ENCODE data around the gene SFXN1.

The SFXN1 gene

GRCh38 chr5:175566697-175567096 is 88.3 kb downstream of the SFXN1 start:
- H3K36me3 ChIP-seq: no peaks in the 10 kb centered on the region
- no peak overlapping the region for H3K4me2 ChIP-seq
- H3K27me3 ChIP-seq: no peaks in the 10 kb centered on the region
- H4K20me1 ChIP-seq: no peaks in the 10 kb centered on the region
- no peaks in the 10 kb centered on the region for H3K9me3 ChIP-seq (replicated peaks in 1 of 11)
- H3K4me1 ChIP-seq: peaks cover 11 to 24% (median 19%) of the 10 kb centered on the region in 10 experiments
- no peak for TF ChIP-seq Cebpa-rat (IDR thresholded peaks at IDR 0.05)
- H3K9ac ChIP-seq: no peak overlapping the region
- no peak overlapping the region for H3K4me3 ChIP-seq
- H3K27ac ChIP-seq: no peak overlapping the region

- H3K9me3 ChIP-seq (replicated peaks in 1 of 11): no peaks in the 10 kb centered on the region
- no peaks in the 10 kb centered on the region for H3K27me3 ChIP-seq
- no peak overlapping the region for H3K27ac ChIP-seq
- no peak overlapping the region for H3K9ac ChIP-seq
- H3K4me2 ChIP-seq: 0 out of 22 replicates have a peak overlapping the region, but pooled peaks of 1 of the 11 experiments have one; percentile 20
- no peak for TF ChIP-seq Cebpa-rat (IDR thresholded peaks at IDR 0.05)
- H3K4me3 ChIP-seq: no peak overlapping the region
- H3K36me3 ChIP-seq: no peaks in the 10 kb centered on the region
- peaks cover 9 to 19% (median 16%) of the 10 kb centered on the region in 10 experiments; a peak in 19 of 20 replicates for H3K4me1 ChIP-seq
- H4K20me1 ChIP-seq: no peaks in the 10 kb centered on the region
These were observed 89.6 kb downstream of the SFXN1 start for GRCh38 chr5:175567954-175568353.

GRCh38 chr5:175569701-175570100 is 91.3 kb downstream of the SFXN1 start:
- Histone ChIP-seq H3K9me3 (replicated peaks in 1 of 11) (no peaks in the 10 kb centered on the region), H3K27me3 (no peaks in the 10 kb centered on the region), H3K27ac (no peak overlapping the region), H3K9ac (no peak overlapping the region), H3K4me1 (peaks cover 9 to 19% (median 16%) of the 10 kb centered on the region in 10 experiments; a peak in 19 of 20 replicates), H4K20me1 (no peaks in the 10 kb centered on the region), H3K4me3 (no peak overlapping the region), H3K36me3 (no peaks in the 10 kb centered on the region), H3K4me2 (peak overlapping the region in 10 of 11 experiments; percentile 10 to 67 (median 42); a peak in 15 of 22 replicates)
- no peak for TF ChIP-seq Cebpa-rat (IDR thresholded peaks at IDR 0.05)

GRCh38 chr5:175572886-175573285 is 94.5 kb downstream of the SFXN1 start:
- TF ChIP-seq Cebpa-rat (IDR thresholded peaks at IDR 0.05): no peak
- H3K4me1 ChIP-seq: peaks cover 30 to 42% (median 38%) of the 10 kb centered on the region in 10 experiments
- no peak overlapping the region for H3K4me2 ChIP-seq
- no peak overlapping the region for H3K9ac ChIP-seq
- H3K27ac ChIP-seq: no peak overlapping the region
- no peaks in the 10 kb centered on the region for H3K27me3 ChIP-seq
- peaks cover 0 to under 1% (median 0%) of the 10 kb centered on the region in 11 experiments; a peak in 2 of 22 replicates for H3K9me3 ChIP-seq (replicated peaks in 1 of 11)
- H4K20me1 ChIP-seq: no peaks in the 10 kb centered on the region
- no peaks in the 10 kb centered on the region for H3K36me3 ChIP-seq
- H3K4me3 ChIP-seq: no peak overlapping the region

GRCh38 chr5:175573493-175574269 is 95.3 kb downstream of the SFXN1 start:
- Histone ChIP-seq H3K4me1 (peaks cover 22 to 41% (median 39%) of the 10 kb centered on the region in 10 experiments), H3K36me3 (no peaks in the 10 kb centered on the region), H4K20me1 (no peaks in the 10 kb centered on the region), H3K9me3 (replicated peaks in 1 of 11) (peaks cover 0 to 5% (median 0%) of the 10 kb centered on the region in 11 experiments; a peak in 2 of 22 replicates), H3K27me3 (no peaks in the 10 kb centered on the region), H3K9ac (no peak overlapping the region), H3K4me3 (no peak overlapping the region), H3K27ac (no peak overlapping the region), H3K4me2 (no peak overlapping the region)
- TF ChIP-seq Cebpa-rat (IDR thresholded peaks at IDR 0.05): no peak

GRCh38 chr5:175575301-175575700 is 96.9 kb downstream of the SFXN1 start:
- Histone ChIP-seq H3K4me2 (peak overlapping the region in 7 of 11 experiments; percentile 36 to 79 (median 72); a peak in 9 of 22 replicates), H4K20me1 (no peaks in the 10 kb centered on the region), H3K4me3 (no peak overlapping the region), H3K36me3 (no peaks in the 10 kb centered on the region), H3K4me1 (peaks cover 15 to 28% (median 25%) of the 10 kb centered on the region in 10 experiments), H3K27ac (no peak overlapping the region), H3K9ac (no peak overlapping the region), H3K9me3 (replicated peaks in 1 of 11) (peaks cover 0 to 5% (median 0%) of the 10 kb centered on the region in 11 experiments; a peak in 2 of 22 replicates), H3K27me3 (no peaks in the 10 kb centered on the region)
- TF ChIP-seq Cebpa-rat (IDR thresholded peaks at IDR 0.05): no peak

- H3K4me2 ChIP-seq: peak overlapping the region; percentile 36 to 79 (median 70)
- H3K27me3 ChIP-seq: no peaks in the 10 kb centered on the region
- TF ChIP-seq Cebpa-rat (IDR thresholded peaks at IDR 0.05): no peak
These were observed 97.7 kb downstream of the SFXN1 start for GRCh38 chr5:175576096-175576495.

GRCh38 chr5:175576591-175576990 is 98.2 kb downstream of the SFXN1 start:
- Histone ChIP-seq H3K36me3 (no peaks in the 10 kb centered on the region), H4K20me1 (no peaks in the 10 kb centered on the region), H3K9ac (0 out of 22 replicates have a peak overlapping the region, but pooled peaks of 1 of the 11 experiments have one; percentile 5), H3K4me3 (no peak overlapping the region), H3K9me3 (replicated peaks in 1 of 11) (peaks cover 0 to 8% (median 5%) of the 10 kb centered on the region in 11 experiments; a peak in 6 of 22 replicates), H3K27ac (peak overlapping the region in 2 of 11 experiments; percentile 1 to 46; a peak in 2 of 22 replicates), H3K4me1 (peaks cover 15 to 28% (median 25%) of the 10 kb centered on the region in 10 experiments), H3K4me2 (peak overlapping the region; percentile 36 to 79 (median 70); a peak in 20 of 22 replicates), H3K27me3 (no peaks in the 10 kb centered on the region)
- TF ChIP-seq Cebpa-rat (IDR thresholded peaks at IDR 0.05): no peak

More at GRCh38 chr5:175576096-175576495, 97.7 kb downstream of the SFXN1 start:
- Histone ChIP-seq H4K20me1 (no peaks in the 10 kb centered on the region), H3K27ac (peak overlapping the region in 2 of 11 experiments; percentile 1 to 46; a peak in 2 of 22 replicates), H3K9ac (0 out of 22 replicates have a peak overlapping the region, but pooled peaks of 1 of the 11 experiments have one; percentile 5), H3K4me1 (peaks cover 15 to 28% (median 25%) of the 10 kb centered on the region in 10 experiments), H3K9me3 (replicated peaks in 1 of 11) (peaks cover 0 to 5% (median 2%) of the 10 kb centered on the region in 11 experiments; a peak in 5 of 22 replicates), H3K36me3 (no peaks in the 10 kb centered on the region), H3K4me3 (no peak overlapping the region)
